Upper lobe of right lung (tissue), 1 donor: ENCODE results near the gene TCF7L2. TPM values are rescaled to one million over a fixed set of nuclear protein-coding genes. Genes with fewer than 3 reads are reported as not detected.

Experiments used
- ATAC-seq: fragments of 200-7000 bp; cut with Tn5 transposase; one replicate; pipeline ENCODE4 v1.9.1; 2020; ENCODE audit warnings: mild to moderate bottlenecking, moderate library complexity
- DNase-seq: peaks from one replicate; pipeline ENCODE4 v3.0.0-alpha.2; 2020
- H3K27ac ChIP-seq: fragments of 200-600 bp; one replicate; pipeline ENCODE4 v1.8.0; 2022
- H3K27me3 ChIP-seq: fragments of 200-600 bp; one replicate; pipeline ENCODE4 v1.8.0; 2022; ENCODE audit warnings: mild to moderate bottlenecking
- H3K36me3 ChIP-seq: fragments of 200-600 bp; one replicate; pipeline ENCODE4 v1.8.0; 2022
- H3K4me1 ChIP-seq: fragments of 200-600 bp; one replicate; pipeline ENCODE4 v1.8.0; 2022
- H3K4me3 ChIP-seq: fragments of 200-600 bp; one replicate; pipeline ENCODE4 v1.8.0; 2022; ENCODE audit warnings: mild to moderate bottlenecking
- H3K9me3 ChIP-seq: fragments of 200-600 bp; one replicate; pipeline ENCODE4 v1.8.0; 2022
- CTCF ChIP-seq: fragments of 200-600 bp; IDR thresholded peaks from one replicate; pipeline ENCODE4 v1.8.0; 2022; ENCODE audit warnings: antibody characterized with exemption
- intact Hi-C: fragments of 100-400 bp; cut with DNase I; formaldehyde crosslinking; loops from one replicate; pipeline ENCODE4 v1.11.0; 2022
- total RNA-seq: library from RNA; stranded (reverse); fragmentation: NEBNext Ultra II Directional; extraction: Animal tissue kit (Norgen Biotek cat#: 25700); gene quantifications from one replicate; pipeline ENCODE4 v1.2.1, GENCODE V29; 2021
- donor health status: DM: no; HTN: yes; CAD: no; lungs with severe emphysema.

TCF7L2 gene
- total RNA-seq, 1 donor from 2014 or later, result 47.4 TPM

- peaks cover 21% of the 10 kb centered on the region for H3K4me1 ChIP-seq
- no peaks in the 10 kb centered on the region for H3K9me3 ChIP-seq
- H3K36me3 ChIP-seq, result no peaks in the 10 kb centered on the region
- no peak overlapping the region for H3K27ac ChIP-seq
- intact Hi-C loops, result no loop called here
- no peak for TF ChIP-seq CTCF
- no peak for ATAC-seq
- no peak for DNase-seq
- no peaks in the 10 kb centered on the region for H3K27me3 ChIP-seq
- H3K4me3 ChIP-seq, result no peak overlapping the region
Measured at GRCh38 chr10:112948196-112948595, 1.9 kb upstream of the TCF7L2 start.

GRCh38 chr10:112949143-112949823, 764 bp upstream of the TCF7L2 start:
- Histone ChIP-seq H3K4me1 (peaks cover 31% of the 10 kb centered on the region), H3K36me3 (no peaks in the 10 kb centered on the region), H3K4me3 (peak overlapping the region; percentile 84), H3K27ac (peak overlapping the region; percentile 61), H3K9me3 (no peaks in the 10 kb centered on the region), H3K27me3 (no peaks in the 10 kb centered on the region)
- ATAC-seq (peak; percentile 0), DNase-seq (no peak)
- intact Hi-C loops, result no loop called here
- TF ChIP-seq CTCF, result no peak

GRCh38 chr10:112950714-112951358, 789 bp downstream of the TCF7L2 start:
- intact Hi-C loops, result no loop called here
- ATAC-seq, result no peak

GRCh38 chr10:112951359-112952281, 1.6 kb downstream of the TCF7L2 start:
- no peak for TF ChIP-seq CTCF
- Histone ChIP-seq H3K4me1 (peaks cover 39% of the 10 kb centered on the region), H3K36me3 (no peaks in the 10 kb centered on the region), H3K4me3 (peak overlapping the region; percentile 84), H3K27me3 (no peaks in the 10 kb centered on the region), H3K27ac (peak overlapping the region; percentile 82), H3K9me3 (no peaks in the 10 kb centered on the region)
- ATAC-seq (peak; percentile 50), DNase-seq (peak; percentile 86)
- intact Hi-C loops, result no loop called here

More at GRCh38 chr10:112950714-112951358, 789 bp downstream of the TCF7L2 start:
- Histone ChIP-seq H3K4me1 (peaks cover 38% of the 10 kb centered on the region), H3K27ac (peak overlapping the region; percentile 82), H3K4me3 (peak overlapping the region; percentile 84), H3K36me3 (no peaks in the 10 kb centered on the region), H3K27me3 (no peaks in the 10 kb centered on the region), H3K9me3 (no peaks in the 10 kb centered on the region)
- DNase-seq, result peak; percentile 70
- TF ChIP-seq CTCF, result no peak

- Histone ChIP-seq H3K4me3 (peak overlapping the region; percentile 84), H3K36me3 (no peaks in the 10 kb centered on the region), H3K27me3 (no peaks in the 10 kb centered on the region), H3K4me1 (peaks cover 44% of the 10 kb centered on the region), H3K27ac (peak overlapping the region; percentile 82), H3K9me3 (no peaks in the 10 kb centered on the region)
- intact Hi-C loops, result no loop called here
- peak; percentile 71 for DNase-seq
- TF ChIP-seq CTCF, result no peak
- ATAC-seq, result peak; percentile 37
Measured at GRCh38 chr10:112952282-112953173, 2.5 kb downstream of the TCF7L2 start.
